Hepatocyte (in vitro differentiated cells): ENCODE results near the gene ADAM12. TPM values are rescaled to one million over a fixed set of nuclear protein-coding genes. Genes with fewer than 3 reads are reported as not detected.

Experiments used
- DNase-seq: peaks from one replicate; pipeline ENCODE4 v3.0.0-alpha.2; 2016; ENCODE audit warnings: low spot score
- H2AFZ ChIP-seq: fragments of 200-600 bp; sonication (generic); 2 replicates; pipeline ENCODE4 v1.6.0; 2016; ENCODE audit warnings: antibody characterized with exemption, mild to moderate bottlenecking
- H3K27ac ChIP-seq: fragments of 200-600 bp; sonication (generic); 2 replicates; pipeline ENCODE4 v1.5.1; 2016; ENCODE audit warnings: mild to moderate bottlenecking
- H3K27me3 ChIP-seq: fragments of 200-600 bp; sonication (generic); 2 replicates; pipeline ENCODE4 v1.6.1; 2016
- H3K36me3 ChIP-seq: fragments of 200-600 bp; sonication (generic); replicated peaks from 2 replicates; pipeline ENCODE4 v1.5.1; 2016; ENCODE audit warnings: low read depth; ENCODE audit not compliant: insufficient read depth
- H3K4me1 ChIP-seq: fragments of 200-600 bp; sonication (generic); 2 replicates; pipeline ENCODE4 v1.5.1; 2016; ENCODE audit warnings: mild to moderate bottlenecking, moderate library complexity; ENCODE audit not compliant: insufficient read depth
- H3K4me2 ChIP-seq: fragments of 200-600 bp; sonication (generic); 2 replicates; pipeline ENCODE4 v1.6.0; 2016
- H3K4me3 ChIP-seq: fragments of 200-600 bp; sonication (generic); 2 replicates; pipeline ENCODE4 v1.5.1; 2016; ENCODE audit warnings: mild to moderate bottlenecking
- H3K79me2 ChIP-seq: fragments of 200-600 bp; sonication (generic); 2 replicates; pipeline ENCODE4 v1.6.0; 2017; ENCODE audit warnings: mild to moderate bottlenecking
- H3K9me2 ChIP-seq: fragments of 200-600 bp; sonication (generic); replicated peaks from 2 replicates; pipeline ENCODE4 v1.6.0; 2017; ENCODE audit warnings: mild to moderate bottlenecking; ENCODE audit not compliant: insufficient read depth
- H3K9me3 ChIP-seq: fragments of 200-600 bp; sonication (generic); 2 replicates; pipeline ENCODE4 v1.5.1; 2016; ENCODE audit warnings: low read depth, mild to moderate bottlenecking
- H4K20me1 ChIP-seq: fragments of 200-600 bp; sonication (generic); 2 replicates; pipeline ENCODE4 v1.6.0; 2016; ENCODE audit warnings: mild to moderate bottlenecking; ENCODE audit not compliant: insufficient read depth, poor library complexity, severe bottlenecking
- CTCF ChIP-seq: fragments of 200-600 bp; sonication (generic); IDR thresholded peaks from 2 replicates; pipeline ENCODE4 v1.5.1; 2016; ENCODE audit warnings: antibody characterized with exemption, mild to moderate bottlenecking; ENCODE audit not compliant: poor library complexity
- EZH2 ChIP-seq: fragments of 200-600 bp; sonication (generic); IDR thresholded peaks from 2 replicates; pipeline ENCODE4 v1.6.1; 2016; ENCODE audit warnings: antibody characterized with exemption, mild to moderate bottlenecking, borderline replicate concordance
- EZH2phosphoT487 ChIP-seq: fragments of 200-600 bp; sonication (generic); IDR thresholded peaks from one replicate; pipeline ENCODE4 v1.6.1; 2018; ENCODE audit warnings: antibody characterized with exemption, mild to moderate bottlenecking, low read depth, moderate library complexity; ENCODE audit not compliant: unreplicated experiment, severe bottlenecking
- WGBS: methylation state at CpG from one replicate; pipeline ENCODE4 v1.1.6; 2016; ENCODE audit warnings: low lambda C conversion rate; ENCODE audit errors: missing lambda C conversion rate; 5-methylcytosine and 5-hydroxymethylcytosine counted together
- polyA plus RNA-seq: library from polyadenylated mRNA; unstranded; fragments of >200 nt; fragmentation: Nextera tagmentation; extraction: Ambion mirVana; gene quantifications from 2 replicates; pipeline ENCODE4 v1.2.1, GENCODE V29; 2016
- total RNA-seq: library from RNA; depleted of rRNA; stranded (reverse); fragments of >200 nt; gene quantifications from 2 replicates; pipeline ENCODE4 v1.2.3, GENCODE V29; 2014

Gene ADAM12
- total and polyA plus RNA-seq, 2 experiments from 2014 or later = 4.9 to 11.3 TPM

GRCh38 chr10:126058104-126058503, 330.2 kb downstream of the ADAM12 start:
- H3K27ac ChIP-seq = peak overlapping the region; percentile 4
- H4K20me1 ChIP-seq = no peaks in the 10 kb centered on the region
- peak overlapping the region; percentile 41 for H3K4me2 ChIP-seq
- no peaks in the 10 kb centered on the region for H3K36me3 ChIP-seq
- peaks cover 25% of the 10 kb centered on the region for H3K4me1 ChIP-seq
- TF ChIP-seq EZH2phosphoT487 = no peak
- TF ChIP-seq CTCF = no peak
- TF ChIP-seq EZH2 = no peak
- H3K27me3 ChIP-seq = no peaks in the 10 kb centered on the region
- no peaks in the 10 kb centered on the region for H3K9me3 ChIP-seq
- H3K79me2 ChIP-seq = no peaks in the 10 kb centered on the region
- H3K4me3 ChIP-seq = no peak overlapping the region
- H3K9me2 ChIP-seq = no peaks in the 10 kb centered on the region
- WGBS = 46% methylated on average over 6 of the region's 6 CpGs
- peak overlapping the region; percentile 6 for H2AFZ ChIP-seq
- DNase-seq = no peak

- no peak overlapping the region for H3K4me2 ChIP-seq
- H3K79me2 ChIP-seq = no peaks in the 10 kb centered on the region
- H3K4me1 ChIP-seq = peaks cover 20% of the 10 kb centered on the region
- H2AFZ ChIP-seq = no peak overlapping the region
- no peak for DNase-seq
- H4K20me1 ChIP-seq = no peaks in the 10 kb centered on the region
- H3K4me3 ChIP-seq = no peak overlapping the region
- 93% methylated on average over 8 of the region's 8 CpGs for whole genome bisulfite sequencing
- no peaks in the 10 kb centered on the region for H3K27me3 ChIP-seq
- no peak for TF ChIP-seq CTCF
- no peak for TF ChIP-seq EZH2
- TF ChIP-seq EZH2phosphoT487 = no peak
- H3K36me3 ChIP-seq = no peaks in the 10 kb centered on the region
- no peak overlapping the region for H3K27ac ChIP-seq
- H3K9me2 ChIP-seq = no peaks in the 10 kb centered on the region
- no peaks in the 10 kb centered on the region for H3K9me3 ChIP-seq
Observed at GRCh38 chr10:126057494-126057893, 330.8 kb downstream of the ADAM12 start.

GRCh38 chr10:126054191-126054590, 334.1 kb downstream of the ADAM12 start:
- no peaks in the 10 kb centered on the region for H3K9me2 ChIP-seq
- 93% methylated on average over 6 of the region's 6 CpGs for WGBS
- no peak overlapping the region for H2AFZ ChIP-seq
- no peak overlapping the region for H3K4me3 ChIP-seq
- H3K9me3 ChIP-seq = no peaks in the 10 kb centered on the region
- H3K4me1 ChIP-seq = peaks cover 9% of the 10 kb centered on the region
- no peak overlapping the region for H3K27ac ChIP-seq
- no peaks in the 10 kb centered on the region for H3K36me3 ChIP-seq
- no peak overlapping the region for H3K4me2 ChIP-seq
- no peaks in the 10 kb centered on the region for H4K20me1 ChIP-seq
- H3K27me3 ChIP-seq = no peaks in the 10 kb centered on the region
- H3K79me2 ChIP-seq = no peaks in the 10 kb centered on the region
- no peak for TF ChIP-seq CTCF
- TF ChIP-seq EZH2phosphoT487 = no peak
- TF ChIP-seq EZH2 = no peak
- no peak for DNase-seq

- Histone ChIP-seq H2AFZ (no peak overlapping the region), H3K27me3 (no peaks in the 10 kb centered on the region), H3K9me3 (no peaks in the 10 kb centered on the region), H4K20me1 (no peaks in the 10 kb centered on the region), H3K4me2 (no peak overlapping the region), H3K4me1 (no peaks in the 10 kb centered on the region), H3K9me2 (no peaks in the 10 kb centered on the region), H3K36me3 (no peaks in the 10 kb centered on the region), H3K79me2 (no peaks in the 10 kb centered on the region), H3K4me3 (no peak overlapping the region), H3K27ac (no peak overlapping the region)
- TF ChIP-seq CTCF = no peak
- no peak for TF ChIP-seq EZH2phosphoT487
- TF ChIP-seq EZH2 = no peak
- no peak for DNase-seq
- WGBS = 86% methylated on average over 2 of the region's 2 CpGs
Observed at GRCh38 chr10:126052171-126052570, 336.1 kb downstream of the ADAM12 start.
